PFSK-1 (cell line): ENCODE measurements around the gene RPS15A.

Experiments used
- FOXP2 ChIP-seq: optimal IDR thresholded peaks from 2 replicates; pipeline ENCODE3; 2011; ENCODE audit warnings: borderline replicate concordance, control low read depth, inconsistent platforms; ENCODE audit not compliant: insufficient read depth; ENCODE audit errors: extremely low read length, extremely low read depth
- POLR2AphosphoS5 ChIP-seq: IDR thresholded peaks from 2 replicates; pipeline ENCODE4 v1.6.1; 2012; ENCODE audit warnings: low read depth, mild to moderate bottlenecking, control low read depth, low read length, moderate library complexity
- REST ChIP-seq, 2 experiments: IDR thresholded peaks; 2 replicates each; pipeline versions ENCODE4 v1.6.1 to v1.8.0; 2011 to 2012; ENCODE audit warnings: low read depth in 2 of 2, low read length in 2 of 2, control low read depth in 1 of 2, inconsistent platforms in 1 of 2, mild to moderate bottlenecking in 1 of 2, moderate library complexity in 1 of 2; ENCODE audit not compliant: insufficient read depth in 1 of 2
- SIN3A ChIP-seq: IDR thresholded peaks from 2 replicates; pipeline ENCODE4 v1.6.1; 2012; ENCODE audit warnings: mild to moderate bottlenecking, low read length, moderate library complexity, borderline replicate concordance; ENCODE audit not compliant: insufficient read depth
- TAF1 ChIP-seq: IDR thresholded peaks from 2 replicates; pipeline ENCODE4 v1.6.1; 2012; ENCODE audit warnings: low read length, control low read depth, borderline replicate concordance; ENCODE audit not compliant: insufficient read depth

The RPS15A gene

GRCh38 chr16:18800293-18800692 lies 10.2 kb upstream of the RPS15A start:
- TF ChIP-seq FOXP2: no peak
- no peak for TF ChIP-seq SIN3A
- TF ChIP-seq POLR2AphosphoS5: no peak
- no peak for TF ChIP-seq REST (IDR thresholded peaks at IDR 0.05; ENCODE audit: insufficient read depth in 1 of 2, low read depth in 2 of 2, low read length in 2 of 2)
- no peak for TF ChIP-seq TAF1

GRCh38 chr16:18799500-18799899 lies 9.4 kb upstream of the RPS15A start:
- TF ChIP-seq REST (IDR thresholded peaks at IDR 0.05; ENCODE audit: insufficient read depth in 1 of 2, low read depth in 2 of 2, low read length in 2 of 2) (no peak), FOXP2 (no peak), TAF1 (no peak), SIN3A (no peak), POLR2AphosphoS5 (no peak)

GRCh38 chr16:18797746-18798145 lies 7.6 kb upstream of the RPS15A start:
- no peak for TF ChIP-seq FOXP2
- no peak for TF ChIP-seq TAF1
- no peak for TF ChIP-seq POLR2AphosphoS5
- no peak for TF ChIP-seq REST (IDR thresholded peaks at IDR 0.05; ENCODE audit: insufficient read depth in 1 of 2, low read depth in 2 of 2, low read length in 2 of 2)
- TF ChIP-seq SIN3A: no peak

- TF ChIP-seq REST (IDR thresholded peaks at IDR 0.05; ENCODE audit: insufficient read depth in 1 of 2, low read depth in 2 of 2, low read length in 2 of 2): no peak
- TF ChIP-seq POLR2AphosphoS5: no peak
- TF ChIP-seq TAF1: no peak
- TF ChIP-seq FOXP2: no peak
Observed at GRCh38 chr16:18796377-18796776, 6.2 kb upstream of the RPS15A start.

- TF ChIP-seq TAF1 (no peak), POLR2AphosphoS5 (no peak), REST (IDR thresholded peaks at IDR 0.05; ENCODE audit: insufficient read depth in 1 of 2, low read depth in 2 of 2, low read length in 2 of 2) (no peak), FOXP2 (no peak), SIN3A (no peak)
Observed at GRCh38 chr16:18792836-18793433, 2.8 kb upstream of the RPS15A start.
